HUES48 (cell line): ENCODE measurements around the gene RASSF1.
"Not testable (repeated sequence)": the region's sequence is repeated elsewhere in the genome, so short reads cannot be mapped to it uniquely, and the experiment has no call there.

Experiments used
- H3K27ac ChIP-seq: one replicate; pipeline ENCODE4 v1.7.0; 2013; ENCODE audit warnings: low read depth, low read length, inconsistent platforms
- H3K27me3 ChIP-seq: 2 replicates; pipeline ENCODE4 v1.6.1; 2013; ENCODE audit warnings: mild to moderate bottlenecking, low read length; ENCODE audit not compliant: control insufficient read depth, insufficient read depth
- H3K36me3 ChIP-seq: 2 replicates; pipeline ENCODE4 v1.6.1; 2013; ENCODE audit warnings: low read length; ENCODE audit not compliant: control insufficient read depth, insufficient read depth
- H3K4me1 ChIP-seq: 2 replicates; pipeline ENCODE4 v1.6.1; 2013; ENCODE audit warnings: mild to moderate bottlenecking, low read length; ENCODE audit not compliant: control insufficient read depth, insufficient read depth
- H3K4me3 ChIP-seq: 2 replicates; pipeline ENCODE4 v1.5.1; 2013; ENCODE audit warnings: mild to moderate bottlenecking, low read depth, low read length
- H3K9ac ChIP-seq: 2 replicates; pipeline ENCODE4 v1.6.1; 2013; ENCODE audit warnings: mild to moderate bottlenecking, low read depth, low read length, moderate library complexity
- H3K9me3 ChIP-seq: 2 replicates; pipeline ENCODE4 v1.6.1; 2013; ENCODE audit warnings: low read length; ENCODE audit not compliant: control insufficient read depth, insufficient read depth

The RASSF1 gene

DNA sequence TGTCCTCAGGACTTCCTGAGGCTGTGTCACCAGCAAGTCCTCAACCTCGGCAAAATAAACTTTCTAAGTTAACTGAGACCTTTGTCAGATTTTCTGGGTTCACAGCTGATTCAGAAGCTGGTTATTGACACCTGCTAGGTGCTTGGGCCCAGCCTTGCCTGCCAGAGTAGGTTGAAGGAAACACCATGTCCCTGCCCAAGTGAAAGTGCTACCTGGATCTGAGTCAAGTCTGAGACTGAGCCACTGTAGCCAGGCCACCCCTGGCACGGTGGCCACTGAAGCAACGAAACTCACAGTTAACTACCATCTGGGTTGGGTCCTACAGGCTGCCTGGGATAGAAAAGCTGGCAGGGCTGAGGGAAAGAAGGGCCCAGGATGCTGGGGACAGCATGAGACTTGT lies 26.3 kb downstream of the RASSF1 start:
- H3K4me1 ChIP-seq, result no peaks in the 10 kb centered on the region
- no peak overlapping the region for H3K9ac ChIP-seq
- H3K27ac ChIP-seq, result no peak overlapping the region
- no peaks in the 10 kb centered on the region for H3K9me3 ChIP-seq
- no peak overlapping the region for H3K4me3 ChIP-seq
- peaks cover 31% of the 10 kb centered on the region for H3K36me3 ChIP-seq
- no peaks in the 10 kb centered on the region for H3K27me3 ChIP-seq

DNA sequence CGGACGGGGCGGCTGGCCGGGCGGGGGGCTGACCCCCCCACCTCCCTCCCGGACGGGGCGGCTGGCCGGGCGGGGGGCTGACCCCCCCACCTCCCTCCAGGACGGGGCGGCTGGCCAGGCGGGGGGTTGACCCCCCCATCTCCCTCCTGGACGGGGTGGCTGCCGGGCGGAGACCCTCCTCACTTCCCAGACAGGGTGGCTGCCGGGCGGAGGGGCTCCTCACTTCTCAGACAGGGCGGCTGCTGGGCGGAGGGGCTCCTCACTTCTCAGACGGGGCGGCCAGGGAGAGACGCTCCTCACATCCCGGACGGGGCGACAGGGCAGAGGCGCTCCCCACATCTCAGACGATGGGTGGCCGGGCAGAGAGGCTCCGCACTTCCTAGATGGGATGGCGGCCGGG lies 28.6 kb downstream of the RASSF1 start:
- not testable (repeated sequence) for H3K27ac ChIP-seq, H3K9me3 ChIP-seq, H3K4me3 ChIP-seq, H3K36me3 ChIP-seq, H3K4me1 ChIP-seq, H3K9ac ChIP-seq, H3K27me3 ChIP-seq

DNA sequence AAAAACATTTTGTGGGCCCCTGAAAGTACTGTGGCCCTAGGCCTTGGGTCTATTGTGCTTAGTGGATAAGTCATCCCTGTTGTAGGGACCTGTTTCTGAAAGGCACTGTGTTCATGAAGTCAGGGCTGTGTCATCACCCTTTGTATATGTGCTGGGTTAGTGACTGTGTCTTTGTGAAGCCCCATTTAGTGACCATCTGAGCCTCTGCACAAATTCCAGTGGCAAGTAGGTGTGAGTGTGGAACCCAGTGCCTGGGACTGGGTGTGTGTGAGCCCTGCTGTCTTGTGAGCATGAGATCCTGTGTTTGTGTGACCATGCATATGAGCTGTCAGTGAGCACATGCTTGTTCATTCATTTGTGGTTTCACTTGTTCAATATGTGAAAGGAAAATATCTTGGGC lies 36.0 kb downstream of the RASSF1 start:
- peaks cover 9% of the 10 kb centered on the region for H3K9me3 ChIP-seq
- H3K27ac ChIP-seq, result no peak overlapping the region
- H3K36me3 ChIP-seq, result no peaks in the 10 kb centered on the region
- no peak overlapping the region for H3K4me3 ChIP-seq
- H3K9ac ChIP-seq, result no peak overlapping the region
- peaks cover 4% of the 10 kb centered on the region; the same call in 1 of the 2 replicates for H3K4me1 ChIP-seq
- H3K27me3 ChIP-seq, result no peaks in the 10 kb centered on the region

DNA sequence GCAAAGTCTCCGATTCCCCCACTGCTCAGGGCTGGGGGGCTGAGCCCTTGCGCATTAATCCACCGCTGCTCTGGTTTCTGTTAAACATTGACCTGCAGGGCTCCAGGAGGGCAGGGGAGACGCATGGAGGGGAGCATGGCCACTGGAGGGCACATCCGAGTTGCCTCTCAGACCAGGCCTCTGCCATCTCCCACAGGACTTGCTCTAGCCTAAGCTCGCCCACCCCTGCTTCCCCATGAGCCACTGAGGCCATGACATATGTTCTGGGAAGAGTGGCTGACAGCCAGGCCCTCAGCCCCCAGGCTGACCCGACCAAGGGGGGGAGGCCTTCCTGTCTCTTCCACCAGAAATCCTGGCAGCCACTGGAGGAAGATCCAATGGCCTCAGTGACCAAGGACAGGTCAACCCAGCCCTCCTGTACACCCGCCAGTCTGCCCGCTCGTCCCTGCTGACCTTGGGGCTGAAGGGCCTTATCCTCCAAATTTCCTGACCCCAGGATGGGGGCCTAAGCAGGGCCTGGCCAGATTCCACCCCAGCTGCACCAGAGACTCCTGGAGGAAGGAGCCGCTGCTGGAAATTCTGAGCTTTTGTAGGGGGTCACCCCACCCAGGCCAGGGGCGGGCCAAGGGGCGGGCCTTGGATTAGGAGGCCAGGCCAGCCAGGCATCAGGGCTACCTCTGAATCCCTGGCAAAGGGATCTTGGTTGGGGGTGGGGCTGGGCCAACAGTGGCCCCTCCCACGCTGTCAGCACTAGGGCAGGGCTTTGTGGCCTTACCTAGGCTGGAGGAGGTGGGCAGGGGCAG lies 37.4 kb downstream of the RASSF1 start, which contains the start of gene HYAL1:
HYAL1 (minus strand) TSS at position 562 of the 803 bp plus-strand sequence. CDS start 618 bp downstream, outside the sequence.
- H3K36me3 ChIP-seq, result no peaks in the 10 kb centered on the region
- H3K4me3 ChIP-seq, result no peak within 1 kb of the TSS
- H3K27ac ChIP-seq, result peak within 1 kb of the TSS; percentile 21
- H3K9me3 ChIP-seq, result peaks cover 9% of the 10 kb centered on the region
- H3K4me1 ChIP-seq, result peaks cover 5% of the 10 kb centered on the region; the same call in 1 of the 2 replicates
- H3K9ac ChIP-seq, result no peak within 1 kb of the TSS
- no peaks in the 10 kb centered on the region for H3K27me3 ChIP-seq

DNA sequence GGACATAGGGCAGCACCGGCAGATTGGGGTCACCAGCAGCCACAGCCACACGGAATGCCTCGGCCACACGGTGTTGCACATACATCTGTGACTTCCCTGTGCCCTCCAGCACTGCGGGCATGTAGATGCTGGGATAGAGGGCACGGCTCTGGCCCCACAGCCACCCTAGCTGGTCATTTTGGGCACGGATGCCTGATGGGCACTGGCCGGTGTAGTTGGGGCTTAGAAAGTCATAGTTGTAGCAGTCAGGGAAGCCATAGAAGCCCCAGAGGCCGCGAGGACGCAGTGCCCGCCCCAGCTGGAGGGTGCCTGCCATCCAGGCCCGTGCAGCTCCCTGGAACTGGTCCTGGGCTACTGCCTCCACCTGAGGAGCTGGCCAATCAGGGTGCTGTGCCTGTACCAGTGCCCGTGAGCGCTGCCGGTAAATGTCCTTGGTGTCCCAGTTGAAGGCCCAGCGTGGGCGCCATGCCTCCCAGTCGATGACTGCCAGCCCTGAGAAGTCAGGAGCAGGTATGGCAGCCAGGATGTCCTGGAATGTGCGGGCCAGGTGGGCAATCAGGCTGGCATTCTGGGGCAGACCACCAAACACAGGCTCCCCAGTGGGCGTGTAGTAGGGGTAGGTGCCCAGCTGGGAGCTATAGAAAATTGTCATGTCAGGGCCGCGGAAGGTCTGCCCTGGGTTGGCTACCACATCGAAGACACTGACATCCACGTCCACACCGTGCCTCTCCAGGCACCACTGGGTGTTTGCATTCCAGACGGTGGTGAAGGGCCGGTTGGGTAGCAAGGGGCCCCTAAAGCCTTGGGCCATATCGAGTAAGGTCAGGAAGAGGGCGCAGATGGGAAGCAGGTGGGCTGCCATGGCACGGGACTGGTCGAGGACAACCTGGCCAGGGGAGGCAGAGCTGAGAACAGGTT lies 38.3 kb downstream of the RASSF1 start:
- Histone ChIP-seq H3K36me3 (no peaks in the 10 kb centered on the region), H3K9me3 (peaks cover 6% of the 10 kb centered on the region), H3K4me1 (peaks cover 5% of the 10 kb centered on the region; the same call in 1 of the 2 replicates), H3K27ac (no peak overlapping the region), H3K4me3 (no peak overlapping the region), H3K27me3 (no peaks in the 10 kb centered on the region), H3K9ac (no peak overlapping the region)

DNA sequence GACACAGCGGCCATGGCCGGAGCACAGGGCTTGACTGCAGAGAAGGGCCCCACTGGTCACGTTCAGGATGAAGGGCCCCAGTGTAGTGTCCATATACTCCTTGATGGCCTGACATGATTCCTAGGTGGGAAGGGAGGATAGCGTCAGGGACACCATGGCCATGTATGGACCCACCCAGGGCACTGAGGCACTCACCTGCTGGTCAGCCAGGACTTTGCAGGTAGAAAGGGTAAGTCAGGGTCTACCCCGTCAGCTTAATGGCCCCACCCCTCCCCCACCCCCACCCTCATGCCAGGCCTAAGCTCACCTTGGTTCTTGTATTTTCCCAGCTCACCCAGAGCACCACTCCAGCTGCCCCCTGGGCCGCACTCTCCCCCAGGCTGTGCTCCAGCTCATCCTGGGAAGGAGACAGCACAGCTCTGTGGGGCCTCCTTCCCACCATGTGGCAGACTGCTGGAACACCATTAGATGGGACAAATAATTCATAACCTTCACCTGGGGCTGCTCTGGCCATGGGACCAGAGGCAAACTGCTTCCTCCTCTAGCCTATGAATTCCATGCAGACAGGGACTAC lies 39.9 kb downstream of the RASSF1 start:
- H3K27me3 ChIP-seq, result no peaks in the 10 kb centered on the region
- H3K36me3 ChIP-seq, result no peaks in the 10 kb centered on the region
- H3K9ac ChIP-seq, result no peak overlapping the region
- H3K9me3 ChIP-seq, result no peaks in the 10 kb centered on the region
- H3K4me3 ChIP-seq, result no peak overlapping the region
- no peak overlapping the region for H3K27ac ChIP-seq
- peaks cover 5% of the 10 kb centered on the region; the same call in 1 of the 2 replicates for H3K4me1 ChIP-seq

DNA sequence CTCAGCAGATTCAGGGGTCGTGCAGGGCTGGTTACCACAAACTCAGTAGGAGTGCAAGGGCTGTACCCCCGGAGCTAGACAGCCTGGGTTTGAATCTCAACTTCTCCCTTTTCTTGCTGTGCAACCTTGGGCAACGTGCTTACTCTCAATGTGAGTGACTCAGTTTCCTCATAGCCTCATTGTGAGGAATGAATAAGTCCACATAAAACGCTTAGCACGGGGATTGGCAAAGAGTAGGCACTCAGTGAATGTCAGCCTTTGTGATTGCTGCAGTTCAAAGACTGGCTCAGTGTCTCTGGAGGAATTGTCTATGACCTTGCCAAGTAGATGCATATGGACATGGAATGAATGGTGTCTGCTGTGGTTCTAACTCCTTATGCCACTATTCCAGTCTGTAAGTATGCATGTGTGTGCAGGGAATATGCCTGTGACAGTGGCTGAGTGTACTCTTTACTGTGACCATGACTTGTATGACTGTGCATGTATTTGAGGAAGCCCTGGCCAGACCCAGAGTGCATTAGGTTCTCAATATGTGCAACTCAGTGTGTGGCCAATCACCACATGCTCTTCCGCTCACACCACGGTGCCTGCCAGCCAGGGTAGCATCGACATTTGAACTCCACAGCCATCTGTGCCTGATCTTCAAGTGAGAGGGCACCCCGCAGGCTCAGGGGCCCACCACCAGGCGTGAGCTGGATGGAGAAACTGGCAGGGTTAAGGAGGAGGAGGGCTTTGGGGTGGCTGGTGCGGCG lies 40.5 kb downstream of the RASSF1 start:
- no peaks in the 10 kb centered on the region for H3K36me3 ChIP-seq
- H3K4me1 ChIP-seq, result peaks cover 5% of the 10 kb centered on the region; the same call in 1 of the 2 replicates
- H3K27ac ChIP-seq, result peak overlapping the region; percentile 63
- H3K4me3 ChIP-seq, result peak overlapping the region; percentile 55
- no peaks in the 10 kb centered on the region for H3K9me3 ChIP-seq
- H3K9ac ChIP-seq, result peak overlapping the region; percentile 14; the same call in 1 of the 2 replicates
- H3K27me3 ChIP-seq, result no peaks in the 10 kb centered on the region

DNA sequence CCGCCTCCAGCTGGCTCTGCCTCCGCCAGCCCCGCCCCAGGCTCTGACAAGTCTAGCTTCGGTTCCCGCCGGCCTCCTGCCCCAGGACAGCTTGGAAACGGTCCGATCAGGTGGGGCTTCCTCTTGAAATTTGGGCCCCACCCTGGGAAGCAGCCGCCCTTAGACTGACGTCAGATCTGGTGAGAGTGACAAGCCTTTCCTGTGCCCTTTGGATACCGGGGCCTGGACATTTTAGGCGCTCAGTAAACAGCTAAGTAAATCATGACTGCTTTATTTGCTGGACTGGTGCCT lies 41.1 kb downstream of the RASSF1 start:
- Histone ChIP-seq H3K27ac (peak overlapping the region; percentile 63), H3K4me1 (peaks cover 5% of the 10 kb centered on the region; the same call in 1 of the 2 replicates)

DNA sequence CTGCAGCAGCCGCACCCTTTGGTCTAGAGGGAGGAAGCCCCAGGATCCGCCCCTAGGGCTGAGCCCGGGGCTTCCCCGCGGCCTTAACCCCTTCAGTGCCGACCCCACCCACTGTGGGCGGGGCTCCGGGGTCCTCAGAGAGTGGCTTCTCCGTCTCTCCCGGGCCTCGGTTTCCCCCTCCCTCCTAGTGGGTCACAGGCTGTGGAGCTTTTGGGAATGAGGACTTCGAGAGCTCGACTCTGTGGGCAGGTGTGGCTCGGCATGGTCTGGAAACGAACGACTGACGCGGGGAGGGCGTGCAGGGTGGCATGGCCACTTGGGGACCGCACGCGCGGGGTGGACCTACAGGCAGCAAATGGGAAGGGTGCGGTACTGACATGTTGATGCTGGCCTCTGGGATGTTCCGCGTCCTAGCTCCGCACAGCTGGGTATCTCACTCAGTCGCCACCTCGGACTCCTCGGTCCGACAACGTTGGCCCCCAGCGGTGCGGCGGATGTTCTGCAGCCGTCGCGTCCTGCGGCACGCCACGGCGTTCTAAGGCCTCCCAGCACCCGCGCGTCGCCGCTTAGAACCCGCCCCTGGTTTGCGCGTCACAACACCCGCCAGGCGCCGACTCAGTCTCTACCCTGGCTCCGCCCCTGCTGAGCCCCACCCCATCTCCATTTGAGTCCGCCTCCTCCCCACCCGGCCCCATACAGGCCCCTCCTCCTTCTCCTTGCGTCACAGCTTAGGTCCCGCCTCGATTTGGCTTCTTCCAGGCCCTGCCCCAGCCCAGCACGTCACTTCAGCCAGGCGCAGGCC lies 41.6 kb downstream of the RASSF1 start, which contains the start of the genes HYAL3 and NAA80:
HYAL3 (minus strand) TSS at position 570 of the 802 bp plus-strand sequence. CDS start 3,803 bp downstream, outside the sequence.
NAA80 (minus strand) TSS at position 570 of the 802 bp plus-strand sequence. CDS start 1,942 bp downstream, outside the sequence.
- peak within 1 kb of the TSS; percentile 100 for H3K4me3 ChIP-seq

More for the DNA sequence above, 41.1 kb downstream of the RASSF1 start:
- no peaks in the 10 kb centered on the region for H3K27me3 ChIP-seq
- H3K9me3 ChIP-seq, result no peaks in the 10 kb centered on the region
- H3K4me3 ChIP-seq, result peak overlapping the region; percentile 55
- peak overlapping the region; percentile 14; the same call in 1 of the 2 replicates for H3K9ac ChIP-seq
- H3K36me3 ChIP-seq, result no peaks in the 10 kb centered on the region

More for the DNA sequence above, 41.6 kb downstream of the RASSF1 start, which contains the start of the genes HYAL3 and NAA80:
- Histone ChIP-seq H3K9ac (peak within 1 kb of the TSS; percentile 69), H3K36me3 (no peaks in the 10 kb centered on the region), H3K9me3 (no peaks in the 10 kb centered on the region), H3K27ac (peak within 1 kb of the TSS; percentile 78), H3K27me3 (no peaks in the 10 kb centered on the region), H3K4me1 (peaks cover 5% of the 10 kb centered on the region; the same call in 1 of the 2 replicates)
